NB4 (cell line): ENCODE results near the gene OR1I1.

Experiments used
- CTCF ChIP-seq: IDR thresholded peaks from one replicate; pipeline ENCODE4 v1.5.1; 2012; ENCODE audit warnings: low read depth, low read length
- MAX ChIP-seq: IDR thresholded peaks from 2 replicates; pipeline ENCODE4 v1.6.1; 2011; ENCODE audit warnings: low read depth, low read length

- TF ChIP-seq CTCF: no peak
- no peak for TF ChIP-seq MAX
Measured at GRCh38 chr19:15098460-15098859, 16.4 kb downstream of the OR1I1 start.
